Measurements from ENCODE around the gene GPR18. TPM values are rescaled to one million over a fixed set of nuclear protein-coding genes. Genes with fewer than 3 reads are reported as not detected.

Gene GPR18
- total and polyA plus RNA-seq, 9 of the 15 experiments (the other 6 are each of a cell fraction or from before 2014, with no cell fraction given), result 0.75 TPM; not detected in 8

DNA sequence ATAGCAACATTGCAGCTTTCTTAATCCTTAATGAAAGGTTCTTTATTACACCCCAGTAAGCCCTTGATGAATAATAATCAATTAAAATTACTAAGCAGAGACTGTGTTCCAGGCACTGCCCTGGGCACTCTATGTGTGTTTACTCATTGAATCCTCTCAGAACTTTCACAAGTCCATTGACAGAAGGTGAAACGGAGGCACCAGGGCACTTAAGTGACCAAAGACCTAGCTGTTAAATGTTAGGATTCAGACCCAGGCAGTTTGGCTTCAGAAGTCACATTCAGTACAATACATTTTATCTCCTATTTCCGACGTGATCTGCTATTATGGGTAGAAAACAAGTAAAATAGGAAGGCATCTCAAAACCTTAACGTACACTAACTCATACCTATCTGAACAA, 46.4 kb upstream of the GPR18 start:
- Histone ChIP-seq H3K36me3 (ENCODE audit: control insufficient read depth, insufficient read depth, low read length) (peaks cover 18% of the 10 kb centered on the region; the same call in 2 of the 3 replicates), H3K4me3 (no peak overlapping the region), H4K20me1 (replicated peaks; ENCODE audit: control insufficient read depth, insufficient read depth, low read length) (no peaks in the 10 kb centered on the region), H3K9me3 (replicated peaks; ENCODE audit: control insufficient read depth, insufficient read depth, low read depth, low read length) (no peaks in the 10 kb centered on the region), H3K4me1 (replicated peaks in 1 of 2; ENCODE audit: control insufficient read depth in 2 of 2, insufficient read depth in 2 of 2, low read length in 2 of 2) (peaks cover 3 to 11% of the 10 kb centered on the region in 2 experiments; a peak in 4 of 5 replicates), H3K9ac (ENCODE audit: insufficient read depth in 1 of 2, low read depth in 2 of 2, low read length in 2 of 2) (no peak overlapping the region), H3K4me2 (ENCODE audit: insufficient read depth, low read length) (no peak overlapping the region), H3K27ac (ENCODE audit: extremely low read depth, low read depth, low read length) (no peak overlapping the region), H3K79me2 (ENCODE audit: control insufficient read depth, insufficient read depth, low read length) (peaks cover 41% of the 10 kb centered on the region), H3K9me1 (ENCODE audit: control insufficient read depth, insufficient read depth, low read length) (no peaks in the 10 kb centered on the region), H2AFZ (ENCODE audit: low read depth, low read length) (no peak overlapping the region), H3K27me3 (ENCODE audit: control insufficient read depth in 2 of 2, insufficient read depth in 2 of 2, low read length in 2 of 2) (no peaks in the 10 kb centered on the region)
- ChIA-PET CTCF (ENCODE audit: low intra/inter-chr PET ratio) (no interaction called here), POLR2A (interaction anchor here (0.6 to 2.1 kb wide), 4 partner anchors 17 to 884 kb away, joined by 3 to 4 read pairs (median 3); no protein-coding TSS in a partner anchor)
- in situ Hi-C loops (cut with MboI), result no loop called here
- WGBS (ENCODE audit: insufficient coverage, low coverage, missing lambda C conversion rate), result 60% methylated on average over 2 of the region's 4 CpGs
- intact Hi-C loops (cut with micrococcal nuclease), result no loop called here
- ATAC-seq (no peak), DNase-seq (ENCODE audit: extremely low read depth in 1 of 4, low spot score in 3 of 4) (no peak), FAIRE-seq (no peak)
- no TSS peak for BruUV-seq (replicated peaks)
- TF ChIP-seq ZNF696 (CRISPR knock-in tag; conservative IDR thresholded peaks at IDR 0.05) (no peak), MECOM (CRISPR knock-in tag; IDR thresholded peaks at IDR 0.05) (no peak), RFX7 (CRISPR knock-in tag; IDR thresholded peaks at IDR 0.05) (no peak), GTF2E2 (tag; IDR thresholded peaks at IDR 0.05) (no peak), NR2F6 (CRISPR knock-in tag; IDR thresholded peaks at IDR 0.05) (no peak), RHOXF2B (CRISPR knock-in tag; conservative IDR thresholded peaks at IDR 0.05) (no peak), ZNF143 (CRISPR knock-in tag; IDR thresholded peaks at IDR 0.05) (no peak), KAT2B (IDR thresholded peaks at IDR 0.05; ENCODE audit: low read depth, low read length) (no peak), RFX5 (IDR thresholded peaks at IDR 0.05; ENCODE audit: low read depth, low read length) (no peak)
- TF ChIP-seq, protein P1, sequence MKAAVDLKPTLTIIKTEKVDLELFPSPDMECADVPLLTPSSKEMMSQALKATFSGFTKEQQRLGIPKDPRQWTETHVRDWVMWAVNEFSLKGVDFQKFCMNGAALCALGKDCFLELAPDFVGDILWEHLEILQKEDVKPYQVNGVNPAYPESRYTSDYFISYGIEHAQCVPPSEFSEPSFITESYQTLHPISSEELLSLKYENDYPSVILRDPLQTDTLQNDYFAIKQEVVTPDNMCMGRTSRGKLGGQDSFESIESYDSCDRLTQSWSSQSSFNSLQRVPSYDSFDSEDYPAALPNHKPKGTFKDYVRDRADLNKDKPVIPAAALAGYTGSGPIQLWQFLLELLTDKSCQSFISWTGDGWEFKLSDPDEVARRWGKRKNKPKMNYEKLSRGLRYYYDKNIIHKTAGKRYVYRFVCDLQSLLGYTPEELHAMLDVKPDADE (conservative IDR thresholded peaks at IDR 0.05; ENCODE audit: control insufficient read depth, low read depth, low read length), result no peak
- TF ChIP-seq, protein P2, sequence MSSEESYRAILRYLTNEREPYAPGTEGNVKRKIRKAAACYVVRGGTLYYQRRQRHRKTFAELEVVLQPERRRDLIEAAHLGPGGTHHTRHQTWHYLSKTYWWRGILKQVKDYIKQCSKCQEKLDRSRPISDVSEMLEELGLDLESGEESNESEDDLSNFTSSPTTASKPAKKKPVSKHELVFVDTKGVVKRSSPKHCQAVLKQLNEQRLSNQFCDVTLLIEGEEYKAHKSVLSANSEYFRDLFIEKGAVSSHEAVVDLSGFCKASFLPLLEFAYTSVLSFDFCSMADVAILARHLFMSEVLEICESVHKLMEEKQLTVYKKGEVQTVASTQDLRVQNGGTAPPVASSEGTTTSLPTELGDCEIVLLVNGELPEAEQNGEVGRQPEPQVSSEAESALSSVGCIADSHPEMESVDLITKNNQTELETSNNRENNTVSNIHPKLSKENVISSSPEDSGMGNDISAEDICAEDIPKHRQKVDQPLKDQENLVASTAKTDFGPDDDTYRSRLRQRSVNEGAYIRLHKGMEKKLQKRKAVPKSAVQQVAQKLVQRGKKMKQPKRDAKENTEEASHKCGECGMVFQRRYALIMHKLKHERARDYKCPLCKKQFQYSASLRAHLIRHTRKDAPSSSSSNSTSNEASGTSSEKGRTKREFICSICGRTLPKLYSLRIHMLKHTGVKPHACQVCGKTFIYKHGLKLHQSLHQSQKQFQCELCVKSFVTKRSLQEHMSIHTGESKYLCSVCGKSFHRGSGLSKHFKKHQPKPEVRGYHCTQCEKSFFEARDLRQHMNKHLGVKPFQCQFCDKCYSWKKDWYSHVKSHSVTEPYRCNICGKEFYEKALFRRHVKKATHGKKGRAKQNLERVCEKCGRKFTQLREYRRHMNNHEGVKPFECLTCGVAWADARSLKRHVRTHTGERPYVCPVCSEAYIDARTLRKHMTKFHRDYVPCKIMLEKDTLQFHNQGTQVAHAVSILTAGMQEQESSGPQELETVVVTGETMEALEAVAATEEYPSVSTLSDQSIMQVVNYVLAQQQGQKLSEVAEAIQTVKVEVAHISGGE (CRISPR knock-in tag; IDR thresholded peaks at IDR 0.05), result no peak
- TF ChIP-seq, protein P3, sequence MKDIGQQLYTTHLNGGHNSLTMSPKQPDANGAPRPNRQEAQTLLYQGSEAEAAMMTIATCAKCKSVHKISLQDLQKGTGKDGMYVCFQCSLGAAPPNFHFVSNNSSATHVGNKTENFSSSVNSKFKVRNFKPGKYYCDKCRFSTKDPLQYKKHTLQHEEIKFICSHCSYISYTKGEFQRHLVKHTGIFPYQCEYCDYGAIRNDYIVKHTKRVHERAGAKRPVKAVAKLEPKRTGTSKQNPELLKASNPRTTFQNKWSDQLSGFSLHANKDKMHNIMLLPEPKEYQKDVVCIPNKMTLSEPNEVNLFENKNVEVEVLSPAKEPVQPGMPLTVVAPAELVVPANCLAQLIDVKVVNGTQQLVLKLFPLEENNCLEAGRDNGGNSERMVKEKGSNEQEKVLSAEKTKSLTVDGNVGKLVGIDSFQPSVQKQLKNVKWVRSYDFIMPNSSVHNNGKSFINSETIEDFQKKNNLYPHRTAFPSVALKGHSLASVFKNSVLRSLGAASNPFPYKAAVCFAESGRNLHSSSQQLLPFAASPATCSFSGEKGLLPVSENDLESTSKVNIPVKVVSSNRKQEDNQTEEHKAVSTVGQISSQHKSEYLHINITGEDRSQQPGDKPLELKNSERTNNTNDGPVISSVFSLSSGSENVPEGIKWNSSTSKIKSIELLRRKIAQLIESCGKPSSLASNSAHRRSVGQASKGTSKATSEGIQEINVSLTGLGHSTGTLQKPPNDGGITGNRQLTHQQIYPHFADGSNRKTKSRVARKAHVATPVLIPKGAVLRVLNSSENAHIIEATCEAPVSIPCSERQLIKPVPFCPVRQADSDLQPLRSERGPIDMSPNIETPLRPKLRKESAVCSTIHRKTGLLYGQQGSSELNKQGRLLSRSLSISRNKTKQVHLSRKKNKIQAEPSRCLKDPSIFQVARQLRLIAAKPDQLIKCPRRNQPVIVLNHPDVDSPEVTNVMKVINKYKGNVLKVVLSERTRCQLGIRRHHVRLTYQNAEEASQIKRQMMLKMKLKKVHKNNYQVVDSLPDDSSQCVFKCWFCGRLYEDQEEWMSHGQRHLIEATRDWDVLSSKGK (CRISPR knock-in tag; IDR thresholded peaks at IDR 0.05), result no peak
- TF ChIP-seq, protein P4, sequence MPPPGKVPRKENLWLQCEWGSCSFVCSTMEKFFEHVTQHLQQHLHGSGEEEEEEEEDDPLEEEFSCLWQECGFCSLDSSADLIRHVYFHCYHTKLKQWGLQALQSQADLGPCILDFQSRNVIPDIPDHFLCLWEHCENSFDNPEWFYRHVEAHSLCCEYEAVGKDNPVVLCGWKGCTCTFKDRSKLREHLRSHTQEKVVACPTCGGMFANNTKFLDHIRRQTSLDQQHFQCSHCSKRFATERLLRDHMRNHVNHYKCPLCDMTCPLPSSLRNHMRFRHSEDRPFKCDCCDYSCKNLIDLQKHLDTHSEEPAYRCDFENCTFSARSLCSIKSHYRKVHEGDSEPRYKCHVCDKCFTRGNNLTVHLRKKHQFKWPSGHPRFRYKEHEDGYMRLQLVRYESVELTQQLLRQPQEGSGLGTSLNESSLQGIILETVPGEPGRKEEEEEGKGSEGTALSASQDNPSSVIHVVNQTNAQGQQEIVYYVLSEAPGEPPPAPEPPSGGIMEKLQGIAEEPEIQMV (tag; conservative IDR thresholded peaks at IDR 0.05; ENCODE audit: low read depth), result no peak
